ENCODE measurements around the gene KCNQ5.

The KCNQ5 gene

GRCh38 chr6:72810571-72811280, 188.9 kb downstream of the KCNQ5 start:
- no peak for DNase-seq

DNA sequence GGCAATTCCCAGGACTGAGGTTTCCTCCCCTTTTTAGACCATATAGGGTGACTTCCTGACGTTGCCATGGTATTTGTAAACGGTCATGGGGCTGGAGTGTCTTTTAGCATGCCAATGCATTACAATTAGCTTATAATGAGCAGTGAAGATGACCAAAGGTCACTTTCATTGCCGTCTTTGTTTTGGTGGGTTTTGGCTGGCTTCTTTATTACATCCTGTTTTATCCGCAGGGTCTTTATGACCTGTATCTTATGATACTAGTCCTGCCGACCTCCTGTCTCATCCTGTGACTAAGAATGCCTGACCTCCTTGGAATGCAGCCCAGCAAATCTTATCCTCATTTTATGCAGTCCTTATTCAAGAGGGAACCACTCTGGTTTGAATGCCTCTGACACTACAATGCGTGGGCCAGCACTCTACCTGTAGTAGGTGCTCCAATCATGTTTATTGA, 190.1 kb downstream of the KCNQ5 start:
- DNase-seq, result no peak

- DNase-seq, result no peak
Observed at GRCh38 chr6:72813807-72814596, 192.1 kb downstream of the KCNQ5 start.

DNA sequence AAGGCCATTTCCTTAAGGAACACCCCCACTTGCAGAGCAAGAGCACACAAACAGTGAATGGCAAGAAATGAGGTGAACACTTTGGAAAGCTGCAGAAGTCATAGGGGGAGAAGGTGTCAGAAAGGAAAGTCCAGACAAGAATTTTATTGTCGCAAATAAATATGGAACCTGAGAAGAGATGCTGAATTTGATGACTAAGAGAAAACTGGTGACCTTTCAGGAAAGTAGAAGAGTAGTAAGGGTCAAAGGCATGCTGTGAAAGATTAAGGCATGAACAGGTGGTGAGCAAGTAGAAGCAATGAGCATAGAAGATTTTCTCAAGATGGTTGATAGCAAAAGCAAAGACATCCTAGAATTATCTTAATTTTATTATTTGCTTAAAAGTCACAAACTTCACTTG, 194.2 kb downstream of the KCNQ5 start:
- DNase-seq, result no peak

GRCh38 chr6:72817208-72817607, 195.3 kb downstream of the KCNQ5 start:
- no peak for DNase-seq

- DNase-seq, result no peak
Observed at GRCh38 chr6:72819609-72820008, 197.7 kb downstream of the KCNQ5 start.

- no peak for DNase-seq
Observed at GRCh38 chr6:72820153-72820552, 198.3 kb downstream of the KCNQ5 start.

DNA sequence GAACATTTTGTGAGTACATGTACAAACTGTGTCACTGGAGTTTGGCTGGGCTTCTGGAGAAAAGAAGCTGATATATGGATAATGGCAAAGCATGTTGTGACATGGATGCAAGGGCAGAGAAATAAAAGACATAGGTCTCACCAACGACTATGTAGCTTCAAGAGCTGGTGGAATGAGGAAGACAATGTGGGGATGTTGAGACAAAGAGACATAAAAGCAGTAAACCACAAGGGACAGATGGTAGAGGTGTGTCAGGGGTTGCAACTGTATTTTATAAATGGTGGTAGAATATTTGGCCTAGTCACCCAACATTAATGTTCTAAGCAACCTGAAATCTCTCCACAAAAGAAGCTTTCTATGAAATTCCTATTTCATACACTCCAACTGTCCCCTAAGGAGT, 199.0 kb downstream of the KCNQ5 start:
- no peak for DNase-seq

GRCh38 chr6:72822023-72822422, 200.2 kb downstream of the KCNQ5 start:
- DNase-seq, result no peak

DNA sequence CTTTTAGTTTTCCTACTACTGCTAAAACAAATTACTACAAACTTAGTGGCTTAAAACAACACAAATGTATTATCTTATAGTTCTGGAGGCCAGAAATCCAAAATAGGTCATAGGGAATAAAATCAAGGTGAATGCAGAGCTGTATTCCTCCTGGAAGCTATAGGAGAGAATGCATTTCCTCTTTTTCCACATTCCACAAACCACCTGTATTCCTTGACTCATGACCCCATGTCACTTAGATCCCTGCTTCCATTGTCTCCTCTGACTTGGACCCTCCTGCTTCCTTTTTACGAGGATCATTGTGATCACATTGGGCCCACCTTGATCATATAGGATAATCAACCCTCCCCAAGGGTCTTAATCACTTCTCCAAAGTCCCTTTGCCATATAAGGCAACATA, 200.8 kb downstream of the KCNQ5 start:
- no peak for DNase-seq

DNA sequence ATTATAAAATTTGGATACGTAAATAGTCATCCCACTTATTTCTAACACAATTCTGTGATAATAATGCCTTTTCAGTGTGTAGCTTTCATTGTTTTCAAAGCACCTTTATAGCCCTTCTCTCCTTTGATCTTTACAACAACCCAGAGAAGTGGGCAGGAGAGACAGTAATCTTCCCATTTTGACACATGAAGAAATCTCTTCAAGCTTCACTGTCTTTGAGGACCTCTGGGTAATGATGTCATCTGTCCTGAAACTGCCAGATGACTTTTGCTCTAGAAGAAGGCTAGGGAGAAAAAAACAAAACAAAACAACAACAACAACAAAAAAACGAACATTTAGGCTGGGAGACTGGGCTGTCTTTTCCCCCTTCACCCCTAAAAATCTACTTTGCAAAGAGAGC, 203.0 kb downstream of the KCNQ5 start:
- no peak for DNase-seq

DNA sequence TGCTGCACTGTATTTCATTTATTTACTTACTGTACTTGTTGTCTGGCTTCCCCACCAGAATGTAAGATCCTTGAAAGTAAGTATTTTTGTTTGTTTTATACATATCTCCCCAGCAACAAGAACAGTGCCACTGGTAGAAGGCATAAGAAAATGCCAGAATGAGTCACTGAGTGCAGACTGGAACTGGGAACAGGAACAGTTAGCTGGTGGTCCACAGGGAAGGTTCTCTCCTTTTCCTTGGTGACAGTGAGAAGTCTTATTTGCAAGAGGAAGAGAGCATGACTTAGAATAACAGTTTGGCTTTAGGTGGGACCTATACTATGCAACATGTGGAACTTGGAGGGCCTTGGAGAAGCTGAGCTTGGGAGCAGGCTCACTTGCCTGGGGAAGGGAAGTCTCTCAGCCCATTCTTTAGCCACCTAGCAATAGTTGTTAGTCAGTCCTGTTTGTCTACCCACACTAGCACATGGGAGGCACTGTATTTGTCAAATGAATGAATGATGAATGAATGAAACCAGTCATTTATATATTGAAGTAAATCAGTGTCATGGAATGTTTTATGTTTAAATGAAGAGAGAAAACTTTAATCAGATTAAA, 203.5 kb downstream of the KCNQ5 start:
- DNase-seq, result no peak

GRCh38 chr6:72826037-72826436, 204.2 kb downstream of the KCNQ5 start:
- DNase-seq, result no peak

DNA sequence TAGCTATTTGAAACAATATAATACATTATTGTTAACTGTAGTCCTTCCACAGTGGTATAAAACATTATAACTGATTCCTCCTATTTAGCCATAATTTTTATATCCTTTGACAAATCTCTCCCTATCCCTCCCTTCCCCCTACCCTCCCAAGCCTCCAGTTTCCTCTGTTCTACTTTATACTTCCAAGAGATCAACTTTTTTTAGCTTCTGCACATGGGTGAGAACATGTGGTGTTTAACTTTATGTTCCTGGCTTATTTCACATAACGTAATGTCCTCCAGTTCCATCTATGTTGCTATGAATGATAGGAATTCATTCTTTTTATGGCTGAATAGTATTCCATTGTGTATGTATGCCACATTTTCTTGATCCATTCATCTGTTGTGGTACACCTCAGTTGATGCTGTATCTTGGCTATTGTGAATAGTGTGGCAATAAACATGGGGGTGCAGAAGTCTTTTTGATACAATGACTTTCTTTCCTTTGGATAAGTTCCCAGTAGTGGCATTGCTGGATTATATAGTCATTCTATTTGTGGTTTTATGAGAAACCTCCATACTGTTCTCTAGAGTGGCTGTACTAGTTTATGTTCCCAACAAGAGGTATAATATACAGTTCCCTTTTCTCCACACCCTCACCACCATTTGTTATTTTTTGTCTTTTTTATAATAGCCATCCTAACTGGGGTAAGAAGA, 205.0 kb downstream of the KCNQ5 start:
- DNase-seq, result no peak

- DNase-seq, result no peak
Observed at GRCh38 chr6:72828904-72829303, 207.0 kb downstream of the KCNQ5 start.

GRCh38 chr6:72832271-72832670, 210.4 kb downstream of the KCNQ5 start:
- DNase-seq, result no peak

DNA sequence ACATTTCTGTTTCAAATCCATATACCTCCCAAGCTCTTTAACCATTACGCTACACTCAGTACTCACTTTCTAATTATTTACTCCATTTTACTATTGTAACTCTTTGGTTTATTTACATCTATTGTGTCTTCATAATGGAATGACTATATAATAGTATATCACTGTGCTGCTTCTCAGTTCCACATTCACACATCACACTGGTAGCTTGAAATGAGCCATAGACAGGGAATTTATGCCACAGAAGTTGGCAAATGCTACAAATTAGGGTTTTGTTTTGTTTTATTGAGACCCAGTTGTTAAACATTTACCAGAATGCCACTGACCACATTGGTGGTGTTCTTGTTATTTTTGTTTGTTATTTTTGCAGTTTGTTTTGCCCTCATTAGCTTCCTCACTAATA, 213.9 kb downstream of the KCNQ5 start:
- no peak for DNase-seq

DNA sequence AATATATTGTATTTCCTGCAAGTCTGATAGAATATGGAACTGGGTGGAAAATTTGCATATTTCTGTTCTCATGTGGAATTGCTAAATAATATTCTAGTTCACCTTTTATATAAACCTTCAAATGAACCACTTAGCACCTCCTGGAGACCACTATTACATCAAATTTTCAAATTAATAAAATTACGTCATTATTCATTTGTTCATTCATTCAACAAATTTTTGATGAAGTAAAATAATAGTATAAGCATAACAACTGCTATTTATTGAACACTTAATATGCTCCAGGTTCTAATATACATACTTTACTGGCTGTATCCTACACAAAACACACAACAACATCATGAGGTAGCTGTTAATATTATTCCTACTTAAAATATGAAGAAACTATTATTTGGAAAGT, 215.1 kb downstream of the KCNQ5 start:
- no peak for DNase-seq

- DNase-seq, result no peak
Observed at GRCh38 chr6:72841195-72841594, 219.3 kb downstream of the KCNQ5 start.

- no peak for DNase-seq
Observed at GRCh38 chr6:72842140-72842539, 220.3 kb downstream of the KCNQ5 start.

GRCh38 chr6:72844614-72845013, 222.8 kb downstream of the KCNQ5 start:
- no peak for DNase-seq

DNA sequence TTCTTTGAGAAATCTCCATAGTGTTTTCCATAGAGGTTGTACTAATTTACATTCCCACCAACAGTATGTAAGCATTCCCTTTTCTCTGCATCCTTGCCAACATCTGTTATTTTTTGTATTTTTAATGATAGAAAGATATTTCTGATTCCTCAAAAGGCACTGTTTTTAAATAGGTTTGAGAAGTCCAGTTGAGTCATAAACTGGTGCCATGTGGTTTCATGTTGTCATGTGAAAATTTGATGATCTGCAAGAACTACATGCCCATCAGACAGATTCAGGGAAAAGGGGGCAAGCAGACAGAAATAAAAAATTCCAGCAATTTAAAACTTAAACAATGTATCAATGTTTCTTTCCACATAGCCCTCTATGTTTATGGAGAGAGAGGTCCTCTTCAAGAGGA, 227.5 kb downstream of the KCNQ5 start:
- no peak for DNase-seq

DNA sequence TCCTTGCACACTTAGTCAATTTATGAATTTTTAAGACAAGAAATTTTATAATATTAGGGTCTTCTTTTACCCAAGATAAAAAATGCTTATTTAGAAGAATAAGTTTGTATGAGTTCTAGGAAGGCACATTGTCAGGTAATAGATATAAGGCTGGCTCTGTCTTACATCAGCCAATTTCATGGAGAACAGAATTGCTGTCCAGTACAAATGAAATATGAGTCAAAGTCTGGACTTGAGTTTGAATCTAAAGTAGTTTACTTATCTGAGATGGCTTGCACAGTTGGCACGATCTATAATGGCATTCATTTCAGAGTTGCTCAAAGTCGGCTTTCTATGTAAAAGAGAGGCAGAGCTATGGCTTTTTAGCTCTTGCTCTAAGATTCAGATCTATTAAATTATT, 228.2 kb downstream of the KCNQ5 start:
- DNase-seq, result no peak

GRCh38 chr6:72850469-72850868, 228.6 kb downstream of the KCNQ5 start:
- DNase-seq, result no peak

Data from activated CD4-positive, alpha-beta T cell treated with anti-CD3 and anti-CD28 coated beads, Interleukin-2, amount 50 U/mL, for 4 hours (primary cell).